K562 treated with DMSO at 1 percent for 12 hours (cell line): Measurements from ENCODE around the gene ZNF275. TPM values are rescaled to one million over a fixed set of nuclear protein-coding genes. Genes with fewer than 3 reads are reported as not detected.

ENCODE experiments used
- total RNA-seq: library from RNA; unstranded; fragments of 300-600 nt; gene quantifications from 2 replicates; pipeline ENCODE4 v1.2.3, GENCODE V29; 2022; ENCODE audit not compliant: insufficient read depth

Gene ZNF275
- total RNA-seq: 5.3 and 22.2 TPM in 2 replicates

GRCh38 chrX:153333821-153334653 lies at the start of gene ZNF275:
Gene ZNF275 (plus strand): TSS chrX:153334153. CDS start chrX:153336680, 2,527 bp downstream.

GRCh38 chrX:153321381-153322124 lies 12.4 kb upstream of the ZNF275 start, which contains the start of gene PNMA6F:
Gene PNMA6F (minus strand): TSS chrX:153321767. CDS start chrX:153320674, 1,093 bp downstream.

GRCh38 chrX:153401133-153401764 lies 67.3 kb downstream of the ZNF275 start, which contains the start of gene PNMA6E:
Gene PNMA6E (minus strand): TSS chrX:153401350. CDS start chrX:153398849, 2,501 bp downstream.

Other genes with a start within 250 kb of the ZNF275 start
- 52.7 and 55.8 TPM in 2 replicates for gene MAGEA1, start 154.9 kb upstream of the ZNF275 start, total RNA-seq
- gene PNMA6F, start 12.4 kb upstream of the ZNF275 start, total RNA-seq: not detected in 2 replicates
- gene PNMA6E, start 67.2 kb downstream of the ZNF275 start, total RNA-seq: not detected in 2 replicates
- 0.97 and 4.2 TPM in 2 replicates for gene ZFP92, start 77.3 kb downstream of the ZNF275 start, total RNA-seq
- 1.4 and 5.5 TPM in 2 replicates for gene TREX2, start 111.9 kb downstream of the ZNF275 start, total RNA-seq
- 42.5 and 50.5 TPM in 2 replicates for gene HAUS7, start 136.4 kb downstream of the ZNF275 start, total RNA-seq
- not detected in 2 replicates for gene BGN, start 160.8 kb downstream of the ZNF275 start, total RNA-seq
- gene ATP2B3, start 183.5 kb downstream of the ZNF275 start, total RNA-seq: not detected in 2 replicates